ENCODE measurements around the gene WRNIP1. TPM values are rescaled to one million over a fixed set of nuclear protein-coding genes. Genes with fewer than 3 reads are reported as not detected.

WRNIP1 gene
- total RNA-seq, 2 donors from 2014 or later = 42.7 to 44.3 TPM

- ATAC-seq = no peak
- intact Hi-C loops (cut with DNase I, micrococcal nuclease) = no loop called here
- no peak for DNase-seq
These were observed 8.3 kb downstream of the WRNIP1 start for GRCh38 chr6:2773449-2773848.

DNA sequence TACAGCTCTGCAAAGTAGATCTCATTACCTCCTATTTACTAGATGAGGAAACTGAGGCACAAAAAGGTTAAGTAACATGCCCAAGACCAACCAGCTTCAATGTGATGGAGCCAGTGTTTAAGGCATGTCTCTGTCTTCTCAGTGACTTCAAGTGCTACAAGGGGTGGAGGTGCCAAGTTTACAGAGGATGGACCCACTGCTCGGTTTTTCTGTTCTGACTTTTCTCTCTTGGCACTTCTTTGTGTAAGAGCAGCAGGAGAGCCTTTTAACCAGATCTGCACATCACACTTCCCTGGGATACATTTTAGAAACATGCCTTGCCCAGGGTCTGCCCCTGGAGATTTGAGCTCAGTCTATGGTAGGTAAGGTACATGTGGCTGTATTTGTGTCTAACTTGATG, 9.8 kb downstream of the WRNIP1 start:
- intact Hi-C loops (cut with DNase I, micrococcal nuclease) = no loop called here
- DNase-seq = no peak
- ATAC-seq = no peak

DNA sequence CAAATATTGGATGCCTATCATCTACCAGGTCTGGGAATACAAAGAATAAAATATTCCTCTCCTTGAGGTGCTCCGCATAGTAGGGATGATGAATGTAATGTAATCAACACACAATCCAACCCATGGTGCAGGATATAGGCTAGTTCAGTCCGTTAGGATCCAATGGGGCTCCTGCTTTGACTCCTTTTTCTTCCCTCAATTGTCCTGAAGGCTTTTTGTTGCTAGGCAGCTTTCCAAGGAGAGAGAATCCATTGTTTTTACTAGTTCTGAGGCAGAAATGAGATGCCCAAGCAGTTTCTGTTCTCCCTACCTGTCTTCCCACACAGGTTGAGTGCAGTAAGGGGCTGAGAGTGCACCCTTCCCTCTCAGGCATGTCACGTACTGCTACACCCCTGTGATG, 12.1 kb downstream of the WRNIP1 start:
- intact Hi-C loops (cut with DNase I, micrococcal nuclease) = no loop called here
- no peak for ATAC-seq

GRCh38 chr6:2780102-2780737, 15.0 kb downstream of the WRNIP1 start:
- ATAC-seq (no peak), DNase-seq (no peak)
- intact Hi-C loops (cut with DNase I, micrococcal nuclease) = no loop called here

More for the DNA sequence above, 12.1 kb downstream of the WRNIP1 start:
- DNase-seq = no peak

GRCh38 chr6:2781685-2782355, 16.6 kb downstream of the WRNIP1 start:
- ATAC-seq = no peak
- intact Hi-C loops (cut with DNase I, micrococcal nuclease) = no loop called here
- DNase-seq = no peak

DNA sequence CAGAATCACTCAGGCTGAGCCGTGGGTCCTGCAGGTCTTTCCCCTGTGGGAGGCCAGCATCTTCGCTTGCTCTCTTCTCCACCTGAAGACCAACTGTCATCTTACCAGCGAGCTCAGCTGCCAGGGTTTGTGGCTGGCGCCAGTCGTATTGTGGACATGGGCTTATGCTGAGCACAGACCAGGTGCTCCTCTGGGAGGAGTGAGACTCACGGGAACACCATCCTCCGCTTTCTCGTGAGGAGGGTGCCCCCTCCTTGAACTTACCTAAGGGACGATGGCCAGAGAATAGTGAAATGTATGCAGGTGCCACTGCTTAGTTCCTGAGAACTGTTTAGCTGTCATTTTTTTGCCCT, 17.1 kb downstream of the WRNIP1 start:
- ATAC-seq = no peak
- intact Hi-C loops (cut with DNase I, micrococcal nuclease) = no loop called here
- no peak for DNase-seq

- ATAC-seq (peak; percentile 1), DNase-seq (no peak)
- intact Hi-C loops (cut with DNase I, micrococcal nuclease) = no loop called here
These were observed 17.6 kb downstream of the WRNIP1 start for GRCh38 chr6:2782825-2783187.

DNA sequence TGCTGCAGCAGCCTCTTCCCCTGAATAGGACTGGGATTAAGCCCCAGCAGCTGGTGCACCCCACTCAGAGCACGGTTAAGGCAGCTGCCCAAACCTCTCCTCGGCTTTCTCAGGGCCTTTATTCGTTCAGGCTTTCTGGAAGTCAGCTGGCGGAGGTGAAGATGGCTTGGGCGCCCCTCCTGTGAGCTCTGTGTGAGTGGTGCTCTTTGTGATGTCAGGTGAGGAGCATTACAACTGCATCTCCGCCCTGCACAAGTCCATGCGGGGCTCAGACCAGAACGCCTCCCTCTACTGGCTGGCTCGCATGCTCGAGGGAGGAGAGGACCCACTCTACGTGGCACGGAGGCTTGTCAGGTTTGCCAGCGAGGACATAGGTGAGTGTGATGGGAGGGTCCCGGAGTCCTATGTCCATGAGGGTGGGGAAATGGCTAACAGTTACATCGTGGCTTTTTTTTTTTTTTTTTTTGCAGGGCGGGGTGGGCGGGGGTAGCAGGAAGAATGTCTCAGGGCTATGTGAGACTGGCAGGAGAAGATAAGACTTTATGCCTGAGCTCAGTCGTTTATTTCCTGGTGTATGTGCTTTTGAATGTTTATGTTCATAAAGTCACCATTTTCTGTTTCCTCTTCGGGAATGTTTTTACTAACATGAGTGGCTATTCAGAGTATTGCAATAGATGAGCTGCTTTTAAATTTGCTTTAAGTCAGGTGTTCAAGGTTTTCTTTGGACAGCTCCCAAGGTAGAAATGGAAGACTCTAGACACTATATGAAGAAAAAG, 18.2 kb downstream of the WRNIP1 start:
- intact Hi-C loops (cut with DNase I, micrococcal nuclease) = no loop called here
- ATAC-seq (peak; percentile 82), DNase-seq (peak; percentile 55 to 65)

DNA sequence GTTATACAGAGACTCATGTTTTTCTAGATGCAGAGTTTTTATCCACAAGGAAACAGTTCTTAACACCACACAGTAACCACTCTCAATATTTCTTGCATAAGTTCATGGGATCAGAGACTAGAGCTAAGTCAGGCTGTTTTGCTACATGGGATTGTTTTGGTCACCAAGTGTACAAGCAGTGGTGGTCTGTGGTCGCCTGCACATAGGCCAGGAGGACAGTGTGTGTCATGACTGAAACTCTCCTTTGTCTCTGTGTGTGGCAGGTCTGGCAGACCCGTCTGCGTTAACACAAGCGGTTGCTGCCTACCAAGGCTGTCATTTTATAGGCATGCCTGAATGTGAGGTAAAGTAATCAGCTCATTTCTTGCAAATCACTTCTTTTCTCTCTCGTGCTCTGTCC, 18.9 kb downstream of the WRNIP1 start:
- intact Hi-C loops (cut with DNase I, micrococcal nuclease) = no loop called here
- ATAC-seq = peak; percentile 11
- no peak for DNase-seq

DNA sequence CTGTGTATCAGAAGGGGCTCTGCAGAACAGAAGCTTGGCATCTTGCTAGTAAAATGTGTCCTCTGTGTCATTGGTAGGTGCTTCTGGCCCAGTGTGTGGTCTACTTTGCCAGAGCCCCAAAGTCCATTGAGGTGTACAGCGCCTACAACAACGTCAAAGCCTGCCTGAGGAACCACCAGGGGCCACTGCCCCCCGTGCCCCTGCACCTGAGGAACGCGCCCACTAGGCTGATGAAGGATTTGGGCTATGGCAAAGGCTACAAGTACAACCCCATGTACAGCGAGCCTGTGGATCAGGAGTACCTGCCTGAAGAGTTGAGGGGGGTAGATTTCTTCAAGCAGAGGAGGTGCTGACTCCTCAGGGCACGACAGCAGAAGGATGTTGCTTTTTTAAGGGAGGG, 19.7 kb downstream of the WRNIP1 start:
- DNase-seq = no peak
- no peak for ATAC-seq
- intact Hi-C loops (cut with DNase I, micrococcal nuclease) = no loop called here

GRCh38 chr6:2786269-2786668, 21.1 kb downstream of the WRNIP1 start:
- DNase-seq (no peak), ATAC-seq (no peak)
- intact Hi-C loops (cut with DNase I, micrococcal nuclease) = no loop called here

- ATAC-seq (peak; percentile 89), DNase-seq (peak; percentile 70 to 72)
- intact Hi-C loops (cut with DNase I, micrococcal nuclease) = loop anchor here in 1 of 2 donors (5.0 to 10.0 kb wide), 2 partner anchors 54 to 141 kb away; partner anchors contain the start of gene SERPINB1
These were observed 25.6 kb downstream of the WRNIP1 start for GRCh38 chr6:2790588-2791449.

DNA sequence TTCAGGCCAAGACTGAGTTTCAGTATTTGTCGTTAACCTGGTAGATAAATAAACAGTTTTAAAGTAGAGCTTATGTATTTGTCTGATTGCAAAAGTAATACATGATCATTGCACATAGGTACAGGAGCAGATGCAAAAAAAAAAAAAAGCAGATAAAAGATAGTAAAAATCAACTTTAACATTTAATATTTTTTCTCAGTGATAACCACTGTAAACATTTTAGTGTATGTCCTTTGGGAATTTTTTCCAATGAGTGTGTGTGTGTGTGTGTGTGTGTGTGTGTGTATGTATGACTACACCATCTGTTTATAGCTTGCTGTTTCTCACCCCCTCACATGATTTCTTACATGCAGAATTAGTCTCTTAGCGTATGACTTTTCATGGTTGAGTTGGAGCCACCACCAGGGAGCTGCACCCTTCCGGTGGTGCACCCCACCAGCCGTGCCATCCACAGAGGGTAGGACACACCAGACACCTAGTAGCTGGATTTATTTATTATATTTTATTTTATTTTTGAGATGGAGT, 26.3 kb downstream of the WRNIP1 start:
- intact Hi-C loops (cut with DNase I, micrococcal nuclease) = loop anchor here in 1 of 2 donors (5.0 to 10.0 kb wide), 2 partner anchors 53 to 141 kb away; partner anchors contain the start of gene SERPINB1
- ATAC-seq = no peak

DNA sequence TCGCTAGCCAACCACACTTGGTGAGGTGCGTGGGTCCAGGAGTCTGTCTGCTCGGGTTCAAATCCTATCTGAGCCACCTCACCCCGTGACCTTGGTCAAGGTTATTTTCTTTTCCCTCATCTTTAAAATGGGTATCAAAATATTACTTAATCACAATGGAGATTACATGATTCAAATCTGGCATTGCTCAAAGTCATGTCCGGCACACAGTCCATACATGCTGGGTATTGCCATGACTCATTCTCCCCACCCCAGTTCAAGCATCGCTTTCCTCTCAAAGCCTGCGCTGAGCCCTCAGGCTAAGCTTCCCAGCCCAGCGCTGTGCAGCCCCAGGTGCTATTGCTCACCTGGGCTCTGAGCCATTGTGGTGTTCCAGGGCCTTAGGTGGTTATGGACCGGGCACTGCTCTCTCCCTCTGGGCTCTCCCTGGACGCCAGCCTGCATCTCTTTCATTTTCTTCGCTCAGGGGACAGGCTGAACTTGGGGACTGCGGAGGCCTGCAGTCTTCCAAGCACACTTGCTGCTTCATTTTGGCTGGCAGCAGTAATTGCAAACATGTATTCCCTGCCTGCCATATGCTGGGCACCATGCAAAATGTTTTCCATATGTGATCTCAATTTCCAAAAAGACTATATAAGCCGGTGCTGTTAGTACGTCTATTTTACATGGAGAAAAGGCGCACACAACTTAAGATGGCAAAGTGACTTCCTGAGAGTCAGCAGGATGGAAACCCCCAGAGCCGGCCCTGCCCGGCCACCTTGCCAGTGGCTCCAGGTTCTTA, 27.3 kb downstream of the WRNIP1 start:
- ATAC-seq (no peak), DNase-seq (no peak)

More for the DNA sequence above, 26.3 kb downstream of the WRNIP1 start:
- DNase-seq = no peak

GRCh38 chr6:2793534-2794151, 28.4 kb downstream of the WRNIP1 start:
- DNase-seq = peak in 1 of 2 donors; percentile 65
- intact Hi-C loops (cut with DNase I, micrococcal nuclease) = loop anchor here in 1 of 2 donors (5.0 to 10.0 kb wide), 2 partner anchors 51 to 139 kb away; partner anchors contain the start of gene SERPINB1
- ATAC-seq = peak; percentile 74

More for the DNA sequence above, 27.3 kb downstream of the WRNIP1 start:
- intact Hi-C loops (cut with DNase I, micrococcal nuclease) = loop anchor here in 1 of 2 donors (5.0 to 10.0 kb wide), 2 partner anchors 52 to 140 kb away; partner anchors contain the start of gene SERPINB1

- ATAC-seq (no peak), DNase-seq (no peak)
- intact Hi-C loops (cut with DNase I, micrococcal nuclease) = loop anchor here in 1 of 2 donors (5.0 to 10.0 kb wide), 2 partner anchors 51 to 138 kb away; partner anchors contain the start of gene SERPINB1
These were observed 29.1 kb downstream of the WRNIP1 start for GRCh38 chr6:2794171-2794730.

- intact Hi-C loops (cut with DNase I, micrococcal nuclease) = loop anchor here in 1 of 2 donors (10.0 kb wide), 1 partner anchor 50 kb away; the partner anchor contains the start of gene SERPINB1
- no peak for ATAC-seq
- DNase-seq = no peak
These were observed 30.0 kb downstream of the WRNIP1 start for GRCh38 chr6:2795162-2795561.
